NB4 (cell line): ENCODE data around the gene PGF.
"Not testable (repeated sequence)": the region's sequence is repeated elsewhere in the genome, so short reads cannot be mapped to it uniquely, and the experiment has no call there.

ENCODE experiments used
- DNase-seq: peaks from one replicate; pipeline ENCODE4 v3.0.0; 2010; ENCODE audit warnings: low read depth
- H3K4me3 ChIP-seq: one replicate; pipeline ENCODE4 v1.5.1; 2011; ENCODE audit warnings: mild to moderate bottlenecking, low read depth, low read length, moderate library complexity
- CTCF ChIP-seq: IDR thresholded peaks from one replicate; pipeline ENCODE4 v1.5.1; 2012; ENCODE audit warnings: low read depth, low read length
- MAX ChIP-seq: IDR thresholded peaks from 2 replicates; pipeline ENCODE4 v1.6.1; 2011; ENCODE audit warnings: low read depth, low read length
- MYC ChIP-seq: IDR thresholded peaks from 2 replicates; pipeline ENCODE4 v1.6.1; 2011; ENCODE audit warnings: low read depth, low read length
- POLR2A ChIP-seq: IDR thresholded peaks from 2 replicates; pipeline ENCODE4 v1.6.1; 2011; ENCODE audit warnings: mild to moderate bottlenecking; ENCODE audit not compliant: insufficient read length; ENCODE audit errors: extremely low read depth

The PGF gene

GRCh38 chr14:74955229-74956026 is at the start of gene PGF:
Gene PGF (minus strand): TSS chr14:74955597. CDS start chr14:74955242, 355 bp downstream.
- no peak within 1 kb of the TSS for H3K4me3 ChIP-seq
- peak; percentile 38 for DNase-seq
- no peak for TF ChIP-seq MAX
- no peak for TF ChIP-seq POLR2A
- no peak for TF ChIP-seq CTCF
- TF ChIP-seq MYC: no peak

GRCh38 chr14:75003250-75004027 is 48.0 kb upstream of the PGF start:
- peak; percentile 10 for DNase-seq
- H3K4me3 ChIP-seq: peak overlapping the region; percentile 92
- TF ChIP-seq MYC (no peak; the same call in 1 of the 2 replicates), POLR2A (no peak), MAX (no peak), CTCF (no peak)

GRCh38 chr14:75002392-75003249 is 47.2 kb upstream of the PGF start, which contains the start of gene EIF2B2:
Gene EIF2B2 (plus strand): TSS chr14:75002921. CDS start chr14:75002991, 70 bp downstream.
- peak; percentile 99 for DNase-seq
- no peak; the same call in 1 of the 2 replicates for TF ChIP-seq MAX
- no peak for TF ChIP-seq CTCF
- TF ChIP-seq MYC: peak; percentile 29; the same call in 1 of the 2 replicates
- peak; percentile 40 for TF ChIP-seq POLR2A
- H3K4me3 ChIP-seq: peak within 1 kb of the TSS; percentile 92

- DNase-seq: no peak
- no peak for TF ChIP-seq MYC
- TF ChIP-seq POLR2A: no peak
- no peak for TF ChIP-seq MAX
- no peak for TF ChIP-seq CTCF
- H3K4me3 ChIP-seq: peak overlapping the region; percentile 60
Observed at GRCh38 chr14:75001899-75002298, 46.5 kb upstream of the PGF start.

GRCh38 chr14:75001261-75001660 is 45.9 kb upstream of the PGF start:
- DNase-seq: no peak
- no peak overlapping the region for H3K4me3 ChIP-seq
- no peak for TF ChIP-seq CTCF

GRCh38 chr14:74995781-74996180 is 40.4 kb upstream of the PGF start:
- DNase-seq: not testable (repeated sequence)

GRCh38 chr14:74994182-74994581 is 38.8 kb upstream of the PGF start:
- DNase-seq, H3K4me3 ChIP-seq: not testable (repeated sequence)

More at GRCh38 chr14:74995781-74996180, 40.4 kb upstream of the PGF start:
- H3K4me3 ChIP-seq: not testable (repeated sequence)
